Measurements from ENCODE around the gene ACVRL1.

DNA sequence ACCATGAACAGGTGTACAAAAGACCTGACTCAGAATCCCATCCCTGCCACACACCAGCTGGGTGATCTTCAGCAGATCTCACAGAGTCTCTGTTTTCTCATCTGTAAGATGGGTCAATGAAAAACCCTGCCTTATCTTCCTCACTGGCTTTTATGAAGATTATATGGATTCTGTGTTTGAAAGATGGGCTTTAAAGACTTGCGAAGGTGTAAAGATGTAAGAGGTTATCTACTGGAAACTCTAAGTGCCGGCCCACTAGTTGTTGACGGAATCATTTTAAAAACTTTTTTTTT lies 34.7 kb upstream of the ACVRL1 start:
- TF ChIP-seq, protein P1, sequence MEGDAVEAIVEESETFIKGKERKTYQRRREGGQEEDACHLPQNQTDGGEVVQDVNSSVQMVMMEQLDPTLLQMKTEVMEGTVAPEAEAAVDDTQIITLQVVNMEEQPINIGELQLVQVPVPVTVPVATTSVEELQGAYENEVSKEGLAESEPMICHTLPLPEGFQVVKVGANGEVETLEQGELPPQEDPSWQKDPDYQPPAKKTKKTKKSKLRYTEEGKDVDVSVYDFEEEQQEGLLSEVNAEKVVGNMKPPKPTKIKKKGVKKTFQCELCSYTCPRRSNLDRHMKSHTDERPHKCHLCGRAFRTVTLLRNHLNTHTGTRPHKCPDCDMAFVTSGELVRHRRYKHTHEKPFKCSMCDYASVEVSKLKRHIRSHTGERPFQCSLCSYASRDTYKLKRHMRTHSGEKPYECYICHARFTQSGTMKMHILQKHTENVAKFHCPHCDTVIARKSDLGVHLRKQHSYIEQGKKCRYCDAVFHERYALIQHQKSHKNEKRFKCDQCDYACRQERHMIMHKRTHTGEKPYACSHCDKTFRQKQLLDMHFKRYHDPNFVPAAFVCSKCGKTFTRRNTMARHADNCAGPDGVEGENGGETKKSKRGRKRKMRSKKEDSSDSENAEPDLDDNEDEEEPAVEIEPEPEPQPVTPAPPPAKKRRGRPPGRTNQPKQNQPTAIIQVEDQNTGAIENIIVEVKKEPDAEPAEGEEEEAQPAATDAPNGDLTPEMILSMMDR (IDR thresholded peaks at IDR 0.05), result no peak
- no peak for TF ChIP-seq POLR2A (IDR thresholded peaks at IDR 0.05)

All from transverse colon (tissue), 3 donors.